H1 (cell line): ENCODE measurements around the gene TMEM271.

Experiments used
- EZH2 ChIP-seq: fragments of 200-600 bp; sonication (generic); IDR thresholded peaks from 2 replicates; pipeline ENCODE4 v1.7.1; 2012; ENCODE audit warnings: low read depth, mild to moderate bottlenecking, moderate library complexity, low read length, inconsistent platforms; ENCODE audit not compliant: severe bottlenecking
- GABPA ChIP-seq: IDR thresholded peaks from 2 replicates; pipeline ENCODE4 v1.6.1; 2011; ENCODE audit warnings: mild to moderate bottlenecking, low read length, moderate library complexity, borderline replicate concordance; ENCODE audit not compliant: insufficient read depth
- POLR2A ChIP-seq, 2 experiments: IDR thresholded peaks; 1 replicate in 1 of 2; 2 replicates in 1 of 2; pipeline ENCODE4 v1.6.1; 2011; ENCODE audit warnings: low read depth in 2 of 2, low read length in 2 of 2, mild to moderate bottlenecking in 2 of 2; ENCODE audit errors: control extremely low read depth in 1 of 2
- POLR2AphosphoS5 ChIP-seq: IDR thresholded peaks from 2 replicates; pipeline ENCODE4 v1.6.1; 2011; ENCODE audit warnings: low read depth, low read length
- RFX5 ChIP-seq: IDR thresholded peaks from 2 replicates; pipeline ENCODE4 v1.6.1; 2011; ENCODE audit warnings: low read depth, low read length, improper control_type of control experiment, borderline replicate concordance
- SIX5 ChIP-seq: IDR thresholded peaks from 2 replicates; pipeline ENCODE4 v1.6.1; 2011; ENCODE audit warnings: mild to moderate bottlenecking, low read depth, low read length
- SP1 ChIP-seq: IDR thresholded peaks from 2 replicates; pipeline ENCODE4 v1.6.1; 2011; ENCODE audit warnings: low read depth, low read length
- SUZ12 ChIP-seq: fragments of 200-600 bp; sonication (generic); IDR thresholded peaks from 2 replicates; pipeline ENCODE4 v1.6.1; 2012; ENCODE audit warnings: mild to moderate bottlenecking, inconsistent platforms, low read length, moderate library complexity, mixed read lengths
- TAF1 ChIP-seq: IDR thresholded peaks from 2 replicates; pipeline ENCODE4 v1.6.1; 2011; ENCODE audit warnings: mild to moderate bottlenecking, low read depth, low read length
- YY1 ChIP-seq: IDR thresholded peaks from 2 replicates; pipeline ENCODE4 v1.6.1; 2011; ENCODE audit warnings: low read depth, mild to moderate bottlenecking, low read length
- TF ChIP-seq, protein P1 (sequence below): IDR thresholded peaks from 2 replicates; pipeline ENCODE4 v1.6.1; 2012; ENCODE audit warnings: low read length, inconsistent platforms
- TF ChIP-seq, protein P2 (sequence below), 3 experiments: IDR thresholded peaks; 1 replicate in 2 of 3; 2 replicates in 1 of 3; pipeline versions ENCODE4 v1.5.1 to v1.6.1; 2011; ENCODE audit warnings: low read length in 3 of 3, mild to moderate bottlenecking in 3 of 3, inconsistent platforms in 2 of 3, low read depth in 1 of 3, moderate library complexity in 1 of 3; ENCODE audit not compliant: insufficient read depth in 1 of 3; ENCODE audit errors: control extremely low read depth in 1 of 3

DNA sequence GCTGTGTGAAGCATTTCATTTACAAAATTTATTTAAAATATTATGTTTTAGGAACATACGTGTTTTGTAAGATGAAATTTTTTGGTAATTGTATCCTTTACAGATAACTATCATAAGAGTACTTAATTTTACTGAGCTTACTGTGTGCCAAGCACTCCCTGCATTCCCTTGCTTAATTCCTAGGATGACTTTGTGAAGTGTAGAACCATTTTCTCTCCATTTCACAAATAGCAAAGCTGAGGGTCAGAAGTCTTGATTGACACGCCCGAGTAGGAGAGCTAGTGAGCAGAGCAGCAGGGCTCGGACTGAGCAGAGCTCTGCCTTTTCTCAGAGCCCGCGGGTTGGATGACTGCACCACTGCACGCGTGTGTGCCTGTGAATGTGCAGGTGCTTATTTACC lies 46.5 kb downstream of the TMEM271 start:
- TF ChIP-seq, protein P1, sequence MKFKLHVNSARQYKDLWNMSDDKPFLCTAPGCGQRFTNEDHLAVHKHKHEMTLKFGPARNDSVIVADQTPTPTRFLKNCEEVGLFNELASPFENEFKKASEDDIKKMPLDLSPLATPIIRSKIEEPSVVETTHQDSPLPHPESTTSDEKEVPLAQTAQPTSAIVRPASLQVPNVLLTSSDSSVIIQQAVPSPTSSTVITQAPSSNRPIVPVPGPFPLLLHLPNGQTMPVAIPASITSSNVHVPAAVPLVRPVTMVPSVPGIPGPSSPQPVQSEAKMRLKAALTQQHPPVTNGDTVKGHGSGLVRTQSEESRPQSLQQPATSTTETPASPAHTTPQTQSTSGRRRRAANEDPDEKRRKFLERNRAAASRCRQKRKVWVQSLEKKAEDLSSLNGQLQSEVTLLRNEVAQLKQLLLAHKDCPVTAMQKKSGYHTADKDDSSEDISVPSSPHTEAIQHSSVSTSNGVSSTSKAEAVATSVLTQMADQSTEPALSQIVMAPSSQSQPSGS: no peak
- TF ChIP-seq POLR2A (IDR thresholded peaks at IDR 0.05; ENCODE audit: control extremely low read depth in 1 of 2, low read depth in 2 of 2, low read length in 2 of 2) (no peak), SUZ12 (no peak), YY1 (no peak), RFX5 (no peak), TAF1 (no peak), EZH2 (no peak), POLR2AphosphoS5 (no peak), SP1 (no peak), GABPA (no peak), SIX5 (no peak)
- TF ChIP-seq, protein P2, sequence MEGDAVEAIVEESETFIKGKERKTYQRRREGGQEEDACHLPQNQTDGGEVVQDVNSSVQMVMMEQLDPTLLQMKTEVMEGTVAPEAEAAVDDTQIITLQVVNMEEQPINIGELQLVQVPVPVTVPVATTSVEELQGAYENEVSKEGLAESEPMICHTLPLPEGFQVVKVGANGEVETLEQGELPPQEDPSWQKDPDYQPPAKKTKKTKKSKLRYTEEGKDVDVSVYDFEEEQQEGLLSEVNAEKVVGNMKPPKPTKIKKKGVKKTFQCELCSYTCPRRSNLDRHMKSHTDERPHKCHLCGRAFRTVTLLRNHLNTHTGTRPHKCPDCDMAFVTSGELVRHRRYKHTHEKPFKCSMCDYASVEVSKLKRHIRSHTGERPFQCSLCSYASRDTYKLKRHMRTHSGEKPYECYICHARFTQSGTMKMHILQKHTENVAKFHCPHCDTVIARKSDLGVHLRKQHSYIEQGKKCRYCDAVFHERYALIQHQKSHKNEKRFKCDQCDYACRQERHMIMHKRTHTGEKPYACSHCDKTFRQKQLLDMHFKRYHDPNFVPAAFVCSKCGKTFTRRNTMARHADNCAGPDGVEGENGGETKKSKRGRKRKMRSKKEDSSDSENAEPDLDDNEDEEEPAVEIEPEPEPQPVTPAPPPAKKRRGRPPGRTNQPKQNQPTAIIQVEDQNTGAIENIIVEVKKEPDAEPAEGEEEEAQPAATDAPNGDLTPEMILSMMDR (IDR thresholded peaks at IDR 0.05; ENCODE audit: control extremely low read depth in 1 of 3, insufficient read depth in 1 of 3, low read depth in 1 of 3, low read length in 3 of 3): no peak
